ENCODE measurements around the gene GAS7.
A peak's percentile ranks its signal among the peaks of the same experiment; 100 is the strongest.

The GAS7 gene

GRCh38 chr17:9968881-9969280 lies 229.5 kb downstream of the GAS7 start:
- TF ChIP-seq CTCF (IDR thresholded peaks at IDR 0.05; ENCODE audit: low read depth, low read length): no peak
- no peak overlapping the region for H3K4me3 ChIP-seq (replicated peaks in 1 of 2; ENCODE audit: low read depth in 2 of 2, low read length in 2 of 2)
- peak in 1 of 2 donors; percentile 25 for DNase-seq (ENCODE audit: low read depth in 2 of 2)

GRCh38 chr17:9968008-9968407 lies 230.4 kb downstream of the GAS7 start:
- DNase-seq (ENCODE audit: low read depth in 2 of 2): no peak
- H3K4me3 ChIP-seq (replicated peaks in 1 of 2; ENCODE audit: low read depth in 2 of 2, low read length in 2 of 2): no peak overlapping the region
- no peak for TF ChIP-seq CTCF (IDR thresholded peaks at IDR 0.05; ENCODE audit: low read depth, low read length)

GRCh38 chr17:9959377-9959981 lies 238.9 kb downstream of the GAS7 start:
- peak; percentile 20 to 63 for DNase-seq (ENCODE audit: low read depth in 2 of 2)
- peak; percentile 41 for TF ChIP-seq CTCF (IDR thresholded peaks at IDR 0.05; ENCODE audit: low read depth, low read length)
- no peak overlapping the region for H3K4me3 ChIP-seq (replicated peaks in 1 of 2; ENCODE audit: low read depth in 2 of 2, low read length in 2 of 2)

- DNase-seq (ENCODE audit: low read depth in 2 of 2): no peak
- TF ChIP-seq CTCF (IDR thresholded peaks at IDR 0.05; ENCODE audit: low read depth, low read length): no peak
- H3K4me3 ChIP-seq (replicated peaks in 1 of 2; ENCODE audit: low read depth in 2 of 2, low read length in 2 of 2): no peak overlapping the region
These were observed 239.7 kb downstream of the GAS7 start for GRCh38 chr17:9958586-9959281.

- no peak for DNase-seq (ENCODE audit: low read depth in 2 of 2)
- no peak for TF ChIP-seq CTCF (IDR thresholded peaks at IDR 0.05; ENCODE audit: low read depth, low read length)
- H3K4me3 ChIP-seq (replicated peaks in 1 of 2; ENCODE audit: low read depth in 2 of 2, low read length in 2 of 2): no peak overlapping the region
These were observed 241.2 kb downstream of the GAS7 start for GRCh38 chr17:9957244-9957643.

GRCh38 chr17:9956474-9957131 lies 241.8 kb downstream of the GAS7 start:
- no peak for TF ChIP-seq CTCF (IDR thresholded peaks at IDR 0.05; ENCODE audit: low read depth, low read length)
- no peak for DNase-seq (ENCODE audit: low read depth in 2 of 2)
- H3K4me3 ChIP-seq (replicated peaks in 1 of 2; ENCODE audit: low read depth in 2 of 2, low read length in 2 of 2): no peak overlapping the region
